ENCODE data around the gene HSCB.
"Not testable (repeated sequence)": the region's sequence is repeated elsewhere in the genome, so short reads cannot be mapped to it uniquely, and the experiment has no call there.

HSCB gene, protein sequence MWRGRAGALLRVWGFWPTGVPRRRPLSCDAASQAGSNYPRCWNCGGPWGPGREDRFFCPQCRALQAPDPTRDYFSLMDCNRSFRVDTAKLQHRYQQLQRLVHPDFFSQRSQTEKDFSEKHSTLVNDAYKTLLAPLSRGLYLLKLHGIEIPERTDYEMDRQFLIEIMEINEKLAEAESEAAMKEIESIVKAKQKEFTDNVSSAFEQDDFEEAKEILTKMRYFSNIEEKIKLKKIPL

GRCh38 chr22:28741785-28742561 is at the start of gene HSCB, which contains the start of gene CHEK2:
HSCB (plus strand) TSS chr22:28742039; CDS start chr22:28742096, 57 bp downstream.
CHEK2 (minus strand) TSS chr22:28741820; CDS start chr22:28734721, 7,099 bp downstream.
- FAIRE-seq (peak; percentile 99), DNase-seq (ENCODE audit: insufficient read length, low spot score) (peak; percentile 80)

DNA sequence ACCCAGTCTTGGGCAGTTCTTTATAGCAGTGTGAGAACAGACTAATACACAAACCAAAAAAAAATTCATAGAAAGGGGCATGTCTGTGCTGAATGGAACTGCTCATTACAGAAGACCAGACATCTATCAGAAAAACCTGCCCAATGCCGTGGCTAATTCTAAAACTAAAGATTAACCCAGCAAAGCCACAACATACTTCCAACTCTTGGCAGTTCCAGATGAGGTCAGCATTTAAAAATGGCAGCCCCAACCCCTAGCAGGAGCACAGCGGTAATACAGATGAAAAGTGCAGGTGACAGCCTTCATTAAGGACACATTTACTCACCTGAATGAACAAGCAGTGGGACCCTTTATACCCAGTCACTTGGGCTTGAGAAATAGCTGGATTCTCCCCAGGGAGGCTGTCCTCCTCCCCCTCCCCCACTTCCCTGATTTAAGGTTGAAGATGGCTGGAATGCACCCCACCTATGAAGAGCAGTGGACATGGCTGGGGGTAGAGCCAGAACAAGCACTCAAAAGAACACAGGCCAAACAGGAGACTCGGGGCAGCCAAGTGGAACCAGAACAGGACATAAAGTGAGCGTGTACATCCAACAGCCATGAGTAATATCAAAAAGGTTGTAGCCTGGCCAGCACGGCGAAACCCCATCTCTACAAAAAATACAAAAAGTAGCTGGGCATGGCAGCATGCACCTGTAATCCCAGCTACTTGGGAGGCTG is 48.6 kb upstream of the HSCB start:
- DNase-seq (ENCODE audit: insufficient read length, low spot score); FAIRE-seq: not testable (repeated sequence)

DNA sequence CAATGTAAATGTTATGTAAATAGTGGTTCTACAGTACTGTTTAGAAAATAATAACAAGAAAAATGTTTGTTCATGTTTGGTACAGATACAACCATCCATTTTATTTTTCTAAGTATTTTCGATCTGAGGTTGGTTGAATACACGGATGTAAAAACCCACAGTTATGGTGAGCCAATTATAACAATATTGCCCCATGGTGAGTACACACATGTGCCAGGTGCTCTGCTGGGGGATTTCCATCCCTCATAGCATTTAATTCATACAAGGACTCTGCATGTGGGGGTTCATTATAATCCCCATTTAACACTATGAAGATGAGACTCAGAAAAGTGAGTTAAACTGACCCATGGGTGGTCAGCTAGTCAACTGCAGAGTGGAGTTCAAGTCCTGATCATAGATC is 38.9 kb upstream of the HSCB start:
- FAIRE-seq (peak; percentile 14), DNase-seq (ENCODE audit: insufficient read length, low spot score) (no peak)

DNA sequence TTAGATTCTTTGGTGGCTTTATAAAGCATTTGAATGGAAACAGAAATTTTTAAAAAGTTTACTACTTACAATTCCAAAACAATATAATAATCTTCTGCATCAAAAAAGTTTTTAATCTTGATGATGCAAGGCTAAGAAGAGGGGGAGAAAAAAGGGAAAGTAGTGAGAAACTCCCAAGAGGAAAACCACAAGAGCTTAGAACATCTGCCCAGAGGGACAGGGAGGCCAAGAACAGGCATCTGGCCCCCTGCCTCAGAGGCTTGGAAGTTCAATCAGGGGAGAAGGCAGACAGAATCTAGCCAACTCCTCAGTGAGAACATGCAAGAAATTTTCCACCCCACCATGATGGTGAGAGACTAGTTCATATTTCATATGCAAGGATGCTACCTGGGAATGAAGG is 38.4 kb upstream of the HSCB start:
- FAIRE-seq (no peak), DNase-seq (ENCODE audit: insufficient read length, low spot score) (no peak)

DNA sequence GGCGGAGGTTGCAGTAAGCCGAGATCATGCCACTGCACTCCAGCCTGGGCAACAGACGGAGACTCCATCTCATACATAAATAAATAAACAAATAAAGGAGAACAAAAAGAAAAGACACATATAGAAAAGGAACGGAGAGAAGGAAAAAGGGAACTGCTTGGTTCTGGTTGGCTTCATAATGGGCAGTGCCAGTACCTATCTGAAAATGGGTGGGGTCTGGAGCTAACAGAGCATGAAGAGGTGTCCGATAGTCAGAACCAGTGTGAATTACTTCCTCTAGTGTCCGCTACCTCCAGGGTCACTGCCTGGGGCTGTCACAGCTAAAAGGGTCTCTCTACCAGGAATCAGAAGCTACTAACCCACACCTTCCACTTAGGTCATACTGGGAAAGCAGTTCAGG is 35.0 kb upstream of the HSCB start:
- FAIRE-seq (peak; percentile 51), DNase-seq (ENCODE audit: insufficient read length, low spot score) (no peak)

DNA sequence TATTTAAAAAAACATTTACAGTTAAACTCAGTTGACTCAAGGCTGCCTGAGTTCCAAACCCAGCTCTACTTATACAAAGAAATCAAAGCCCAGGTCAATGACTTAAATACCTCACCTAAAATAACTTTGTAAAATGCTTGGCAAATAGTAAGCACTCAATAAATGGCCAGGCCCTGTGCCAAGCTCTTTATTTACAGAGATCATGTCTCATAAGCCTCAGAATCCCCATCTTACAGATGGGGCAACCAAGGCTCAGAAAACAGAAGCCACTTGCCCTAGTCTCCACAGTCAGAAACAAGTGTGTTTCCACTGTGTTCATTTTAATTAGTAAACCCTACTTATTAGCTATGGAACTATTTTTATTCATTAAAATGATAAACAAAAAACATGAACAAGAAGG is 31.7 kb upstream of the HSCB start:
- DNase-seq (ENCODE audit: insufficient read length, low spot score), result no peak
- FAIRE-seq, result no peak

DNA sequence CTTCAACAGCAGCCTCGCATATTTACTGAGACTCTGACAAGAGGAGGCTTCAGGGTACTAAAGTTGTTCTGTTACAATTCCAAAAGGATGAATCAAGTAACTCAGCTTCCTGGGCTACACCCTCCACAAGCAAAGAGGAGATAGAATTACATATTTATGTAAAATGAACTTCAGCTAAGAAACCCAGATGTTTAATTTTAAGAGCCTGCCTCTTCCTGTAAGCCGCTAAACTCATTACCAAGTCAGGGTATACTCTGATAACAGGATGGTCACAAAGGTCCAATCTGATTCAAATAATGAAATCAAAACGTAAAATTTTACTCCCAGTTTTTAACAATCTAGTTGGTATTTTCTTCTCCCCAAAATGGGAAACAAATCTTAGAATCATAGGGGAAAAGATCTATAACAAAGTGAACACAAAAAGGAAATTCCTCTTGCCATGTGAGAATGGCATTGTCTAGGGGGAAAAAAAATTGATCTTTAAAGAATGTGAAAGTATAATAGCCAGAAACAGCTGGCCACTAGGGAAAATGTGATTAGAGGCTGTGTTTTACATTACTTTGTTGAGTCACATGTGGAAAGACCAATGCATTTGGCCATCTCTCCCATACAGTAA is 31.2 kb upstream of the HSCB start:
- FAIRE-seq (no peak), DNase-seq (ENCODE audit: insufficient read length, low spot score) (no peak)

- DNase-seq (ENCODE audit: insufficient read length, low spot score), result no peak
- no peak for FAIRE-seq
Observed at GRCh38 chr22:28711341-28711740, 30.5 kb upstream of the HSCB start.

GRCh38 chr22:28711820-28712777 is 29.7 kb upstream of the HSCB start:
- FAIRE-seq (no peak), DNase-seq (ENCODE audit: insufficient read length, low spot score) (no peak)

DNA sequence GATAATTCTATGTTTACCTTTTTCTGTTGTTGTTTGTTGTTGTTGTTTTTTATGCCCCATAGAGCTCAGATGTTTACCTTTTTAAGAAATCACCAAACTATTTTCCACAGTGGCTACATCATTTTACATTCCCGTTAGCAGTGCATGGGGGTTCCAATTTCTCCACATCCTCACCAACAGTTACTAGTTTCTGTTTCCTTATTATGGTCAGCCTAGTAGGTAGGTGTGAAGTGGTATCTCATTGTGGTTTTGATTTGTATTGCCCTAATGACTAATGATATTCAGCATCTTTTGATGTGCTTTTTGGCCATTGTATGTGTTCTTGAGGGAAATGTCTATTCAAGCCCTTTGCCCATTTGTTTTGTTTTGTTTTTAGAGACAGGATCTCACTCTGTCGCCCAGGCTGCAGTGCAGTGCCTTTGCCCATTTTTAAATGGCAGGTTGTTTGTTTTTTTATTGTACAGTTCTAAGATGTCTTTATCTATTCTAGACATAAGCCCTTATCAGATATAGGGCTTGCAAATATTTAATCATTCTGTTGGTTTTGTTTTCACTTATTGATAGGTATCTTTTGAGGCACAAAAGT is 27.7 kb upstream of the HSCB start:
- FAIRE-seq (no peak), DNase-seq (ENCODE audit: insufficient read length, low spot score) (no peak)

- DNase-seq (ENCODE audit: insufficient read length, low spot score), result no peak
- FAIRE-seq, result no peak
Observed at GRCh38 chr22:28715611-28716010, 26.2 kb upstream of the HSCB start.

DNA sequence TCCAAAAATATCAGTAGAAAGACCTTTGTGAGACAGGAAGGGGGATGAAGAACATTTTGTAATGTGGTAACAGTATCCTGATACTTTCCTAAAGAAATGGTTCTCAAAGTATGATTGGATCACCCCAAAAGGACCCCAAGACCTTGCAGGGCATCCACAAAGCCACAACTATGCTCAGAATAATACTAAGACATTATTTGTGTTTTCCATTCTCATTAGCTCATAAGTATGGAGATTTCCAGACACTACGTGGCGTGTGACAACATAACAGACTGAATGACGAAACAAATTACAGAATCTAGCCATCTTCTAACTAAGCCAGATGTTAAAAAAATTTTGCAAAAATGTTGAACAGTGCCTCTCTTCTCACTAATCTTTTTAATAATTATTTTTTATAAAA is 25.2 kb upstream of the HSCB start:
- FAIRE-seq (no peak), DNase-seq (ENCODE audit: insufficient read length, low spot score) (no peak)

GRCh38 chr22:28718044-28718443 is 23.8 kb upstream of the HSCB start:
- DNase-seq (ENCODE audit: insufficient read length, low spot score) (no peak), FAIRE-seq (no peak)

DNA sequence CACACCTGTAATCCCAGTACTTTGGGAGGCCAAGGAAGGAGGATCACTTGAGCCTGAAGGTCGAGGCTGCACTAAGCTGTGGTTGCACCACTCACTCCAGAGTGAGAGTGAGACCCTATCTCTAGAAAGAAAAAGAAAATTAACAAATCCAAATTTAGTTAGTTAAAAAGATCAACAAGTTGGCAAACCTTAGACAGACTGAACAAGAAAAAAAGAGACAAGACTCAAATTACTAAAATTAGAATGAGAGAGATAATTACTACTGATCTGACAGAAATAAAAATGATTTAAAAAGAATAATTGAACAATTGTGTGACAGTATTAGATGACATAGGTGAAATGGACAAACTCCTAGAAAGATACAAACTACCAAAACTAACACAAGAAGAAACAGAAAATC is 13.8 kb upstream of the HSCB start:
- FAIRE-seq (no peak), DNase-seq (ENCODE audit: insufficient read length, low spot score) (no peak)

DNA sequence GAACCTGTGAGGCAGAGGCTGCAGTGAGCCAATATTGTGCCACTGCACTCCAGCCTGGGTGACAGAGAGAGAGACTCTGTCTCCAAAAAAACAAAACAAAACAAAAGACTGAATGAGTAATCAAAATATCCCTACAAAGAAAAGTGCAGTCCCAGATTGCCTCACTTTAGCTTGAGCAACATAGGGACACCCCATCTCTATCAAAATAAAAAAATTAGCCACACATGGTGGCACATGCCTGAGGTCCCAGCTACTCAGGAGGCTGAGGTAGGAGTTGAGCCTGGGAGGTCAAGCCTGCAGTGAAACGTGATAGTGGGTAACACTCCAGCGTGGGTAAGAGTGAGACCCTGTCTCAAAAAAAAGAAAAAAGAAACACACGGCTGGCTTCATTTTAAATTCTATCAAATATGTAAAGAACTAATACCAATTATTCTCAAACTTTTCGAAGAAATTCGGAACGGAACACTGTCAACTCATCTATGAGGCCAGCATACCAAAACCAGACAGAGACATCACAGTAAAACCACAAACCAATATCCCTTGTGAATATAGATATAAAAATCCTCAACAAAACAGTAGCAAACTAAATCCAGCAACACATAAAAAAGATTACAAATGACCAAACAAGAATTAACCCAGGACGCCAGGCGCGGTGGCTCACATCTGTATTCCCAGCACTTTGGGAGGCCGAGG is 13.1 kb upstream of the HSCB start:
- FAIRE-seq (no peak), DNase-seq (ENCODE audit: insufficient read length, low spot score) (no peak)

GRCh38 chr22:28730179-28730578 is 11.7 kb upstream of the HSCB start:
- no peak for FAIRE-seq
- DNase-seq (ENCODE audit: insufficient read length, low spot score), result no peak

GRCh38 chr22:28734393-28734792 is 7.4 kb upstream of the HSCB start:
- FAIRE-seq, result no peak
- DNase-seq (ENCODE audit: insufficient read length, low spot score), result no peak

DNA sequence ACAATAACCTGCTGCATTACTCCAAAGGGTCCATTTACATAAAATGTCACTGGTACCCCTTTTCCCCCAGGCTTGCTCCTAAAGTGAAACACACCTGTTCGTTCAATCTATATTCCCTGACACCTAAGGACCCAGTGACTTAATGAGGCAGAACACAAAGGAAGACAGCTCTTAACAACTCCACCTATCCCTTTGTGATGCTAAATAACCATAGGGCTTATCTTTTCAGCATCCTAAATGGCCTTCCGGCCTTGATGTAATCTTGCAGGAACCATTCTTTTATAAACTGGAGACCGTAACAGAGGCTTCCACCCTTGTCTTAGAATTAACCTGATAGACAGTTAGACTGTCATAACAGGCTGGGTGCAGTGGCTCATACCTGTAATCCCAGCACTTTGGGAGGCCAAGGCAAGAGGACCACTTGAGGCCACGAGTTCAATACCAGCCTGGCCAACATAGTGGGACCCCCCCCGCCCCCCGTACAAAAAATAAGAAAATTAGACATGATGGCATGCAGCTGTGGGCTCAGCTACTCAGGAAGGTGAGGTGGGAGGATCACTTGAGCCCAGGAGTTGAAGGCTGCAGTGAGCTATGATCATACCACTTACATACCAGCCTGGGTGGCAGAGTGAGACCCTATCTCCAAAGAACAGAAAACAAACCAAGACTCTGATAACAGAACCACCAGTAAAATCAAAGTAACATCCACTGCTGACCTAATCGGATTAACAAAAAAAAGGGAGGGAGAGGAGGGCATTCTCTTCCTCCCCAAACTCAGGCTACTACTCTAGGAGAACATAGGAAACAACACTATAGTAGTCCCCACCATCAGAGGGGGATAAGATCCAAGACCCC is 5.3 kb upstream of the HSCB start:
- DNase-seq (ENCODE audit: insufficient read length, low spot score) (no peak), FAIRE-seq (no peak)

Data from GM19239 (cell line).